Hippocampal formation (tissue), 2 donors: ENCODE results near the gene RNF208.
"Not testable (repeated sequence)": the region's sequence is repeated elsewhere in the genome, so short reads cannot be mapped to it uniquely, and the experiment has no call there.

Experiments
- DNase-seq, 2 donors: peaks; one replicate each; lab custom pipeline; 2025; lab: John Stamatoyannopoulos, UW

Gene RNF208

DNA sequence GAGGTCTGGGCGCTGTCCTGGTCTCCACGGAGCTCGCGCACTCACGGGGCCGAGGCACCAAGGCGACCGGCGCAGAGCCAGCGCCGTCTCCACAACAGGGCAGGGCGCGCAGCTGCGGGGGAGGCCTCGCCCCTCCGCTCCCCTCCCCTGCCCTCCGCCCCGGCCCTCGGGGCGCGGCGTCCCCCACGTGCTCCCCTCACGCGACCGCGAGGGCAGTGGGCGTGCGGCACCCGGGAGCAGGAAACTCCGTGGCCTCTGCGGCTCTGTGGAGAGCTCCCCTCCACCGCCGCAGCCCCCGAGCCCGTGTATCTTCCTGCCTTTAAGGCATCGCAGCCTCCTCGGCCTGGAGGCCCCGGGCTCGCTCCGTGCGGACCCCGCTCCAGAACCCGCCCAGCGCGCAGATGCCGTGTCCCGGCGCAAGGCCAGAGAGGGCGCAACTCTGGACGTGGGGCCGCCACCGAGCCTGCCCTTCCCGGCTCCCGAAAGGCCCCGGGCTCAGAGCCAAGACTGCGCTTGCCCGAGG lies 18.3 kb upstream of the RNF208 start:
- DNase-seq: peak; percentile 54 to 79

DNA sequence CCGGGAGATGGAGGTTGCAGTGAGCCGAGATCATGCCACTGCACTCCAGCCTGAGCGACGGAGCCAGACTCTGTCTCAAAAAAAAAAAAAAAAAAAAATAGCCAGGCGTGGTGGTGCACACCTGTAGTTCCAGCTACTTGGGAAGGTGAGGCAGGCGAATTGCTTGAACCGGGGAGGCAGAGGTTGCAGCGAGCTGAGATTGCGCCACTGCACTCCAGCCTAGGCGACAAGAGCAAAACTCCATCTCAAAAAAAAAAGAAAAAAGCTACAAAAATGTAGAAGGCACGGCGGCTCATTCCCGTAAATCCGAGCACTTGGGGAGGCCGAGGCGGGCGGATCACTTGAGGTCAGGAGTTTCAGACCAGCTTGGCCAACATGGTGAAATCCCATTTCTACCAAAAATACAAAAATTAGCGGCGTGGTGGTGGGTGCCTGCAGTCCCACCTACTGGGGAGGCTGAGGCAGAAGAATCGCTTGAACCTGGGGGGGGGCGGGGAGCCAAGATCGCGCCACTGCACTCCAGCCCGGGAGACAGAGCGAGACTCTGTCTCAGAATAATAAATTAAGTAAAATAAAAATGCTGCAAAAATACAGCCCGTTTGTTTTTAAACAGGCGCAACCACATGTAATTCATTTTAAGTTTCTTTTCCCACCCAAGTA lies 17.6 kb upstream of the RNF208 start:
- not testable (repeated sequence) for DNase-seq

DNA sequence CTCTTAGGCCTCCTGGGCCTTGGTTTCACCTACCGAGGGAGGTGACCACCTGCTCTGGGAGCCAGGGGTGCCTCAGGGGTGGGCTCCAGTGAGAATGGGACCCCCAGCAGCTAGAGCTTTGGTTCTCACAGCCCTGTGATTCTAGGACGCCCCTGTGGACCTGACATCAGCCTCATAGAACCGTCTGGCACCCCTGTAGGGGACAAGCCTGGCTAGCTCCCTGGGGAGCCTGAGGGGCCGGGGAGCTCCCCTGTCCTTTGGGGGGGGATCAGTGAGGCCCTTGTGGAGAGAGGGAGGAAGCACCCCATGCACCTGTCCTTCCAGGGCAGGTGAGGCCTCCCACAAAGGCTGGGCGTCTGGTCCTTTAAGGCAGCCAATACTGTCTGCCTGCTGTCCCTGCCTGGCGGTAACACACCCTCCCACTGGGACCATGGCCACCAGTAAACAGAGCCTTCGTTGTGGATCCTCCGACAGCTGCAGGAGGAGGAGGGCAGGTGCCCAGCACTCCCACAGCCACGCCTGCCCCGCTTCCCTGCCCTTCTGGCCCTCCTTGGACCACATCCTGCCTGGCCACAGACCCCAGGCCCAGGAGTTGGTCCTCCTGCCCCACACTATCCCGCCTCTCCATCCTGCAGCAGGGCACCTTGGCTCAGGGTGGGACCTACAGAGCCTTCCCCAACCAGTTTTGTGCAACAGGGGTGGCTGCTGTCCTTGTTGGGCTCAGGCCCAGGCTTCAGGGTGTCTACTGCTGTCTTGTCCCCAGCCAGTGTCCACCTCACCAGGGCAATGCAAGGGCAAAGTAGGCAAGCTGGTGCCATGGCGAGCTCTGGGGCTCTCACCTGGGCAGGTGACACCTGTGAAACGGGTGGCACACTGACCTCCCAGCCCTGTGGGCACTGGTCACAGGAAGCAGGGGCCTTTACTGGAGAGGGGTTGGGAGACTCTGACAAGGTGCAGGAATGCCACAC lies 16.0 kb upstream of the RNF208 start:
- DNase-seq: peak; percentile 50 to 70

DNA sequence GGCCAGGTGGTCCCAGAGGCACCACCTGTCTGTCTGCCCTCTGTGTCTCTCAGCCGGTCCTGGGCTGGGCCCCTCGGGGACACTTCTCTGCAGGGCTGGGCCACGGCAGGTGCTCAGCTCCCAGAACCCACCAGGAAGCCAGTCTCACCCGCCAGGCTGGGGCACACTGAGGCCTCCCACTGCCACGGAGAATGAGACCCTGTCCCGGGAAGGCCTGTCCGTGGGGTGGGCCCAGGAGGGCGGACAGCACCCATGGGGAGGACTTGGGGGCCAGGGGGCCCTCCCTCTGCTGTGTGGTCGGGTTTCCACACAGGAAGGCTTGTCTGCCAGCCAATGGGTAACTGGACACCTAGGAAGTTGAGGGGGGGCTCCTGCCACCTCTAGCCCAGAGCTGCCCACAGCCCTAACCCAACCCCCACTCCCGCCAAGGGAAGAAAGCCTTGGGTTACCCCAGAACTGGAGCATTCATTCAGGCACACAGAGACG lies 14.9 kb upstream of the RNF208 start:
- no peak for DNase-seq

DNA sequence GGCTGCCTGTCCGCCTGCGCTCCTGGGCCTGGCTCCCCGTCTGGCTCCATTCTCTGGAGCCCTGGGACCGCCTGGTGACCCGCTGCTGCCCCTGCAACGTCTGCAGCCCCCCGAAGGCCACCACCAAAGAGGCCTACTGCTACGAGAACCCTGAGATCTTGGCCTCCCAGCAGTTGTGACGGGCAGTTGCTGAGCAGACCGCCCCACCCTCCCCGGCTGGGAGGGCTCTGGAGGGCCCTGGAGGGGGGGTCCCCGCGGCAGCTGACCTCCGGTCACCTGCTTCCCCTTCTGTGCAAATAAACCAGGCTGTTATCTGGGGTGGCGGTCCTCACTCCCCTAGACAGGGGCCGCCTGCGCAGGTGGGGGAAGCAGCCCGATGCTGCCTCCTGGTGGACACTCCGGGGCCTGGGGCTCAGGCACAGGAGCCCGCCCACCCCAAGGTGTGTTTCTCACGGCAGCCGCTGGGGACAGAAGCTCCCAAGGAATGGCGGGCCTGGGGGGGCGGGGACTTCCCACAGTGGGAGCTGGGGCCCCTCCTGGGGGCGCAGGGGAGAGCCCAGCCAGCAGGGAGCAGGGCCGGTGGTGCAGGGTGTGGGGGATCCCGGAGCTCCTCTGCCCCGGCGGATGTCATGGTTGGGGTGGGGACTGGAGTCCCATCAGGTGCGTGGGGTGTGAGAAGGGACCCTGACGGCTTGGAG lies 14.3 kb upstream of the RNF208 start:
- DNase-seq: peak; percentile 46 to 71

DNA sequence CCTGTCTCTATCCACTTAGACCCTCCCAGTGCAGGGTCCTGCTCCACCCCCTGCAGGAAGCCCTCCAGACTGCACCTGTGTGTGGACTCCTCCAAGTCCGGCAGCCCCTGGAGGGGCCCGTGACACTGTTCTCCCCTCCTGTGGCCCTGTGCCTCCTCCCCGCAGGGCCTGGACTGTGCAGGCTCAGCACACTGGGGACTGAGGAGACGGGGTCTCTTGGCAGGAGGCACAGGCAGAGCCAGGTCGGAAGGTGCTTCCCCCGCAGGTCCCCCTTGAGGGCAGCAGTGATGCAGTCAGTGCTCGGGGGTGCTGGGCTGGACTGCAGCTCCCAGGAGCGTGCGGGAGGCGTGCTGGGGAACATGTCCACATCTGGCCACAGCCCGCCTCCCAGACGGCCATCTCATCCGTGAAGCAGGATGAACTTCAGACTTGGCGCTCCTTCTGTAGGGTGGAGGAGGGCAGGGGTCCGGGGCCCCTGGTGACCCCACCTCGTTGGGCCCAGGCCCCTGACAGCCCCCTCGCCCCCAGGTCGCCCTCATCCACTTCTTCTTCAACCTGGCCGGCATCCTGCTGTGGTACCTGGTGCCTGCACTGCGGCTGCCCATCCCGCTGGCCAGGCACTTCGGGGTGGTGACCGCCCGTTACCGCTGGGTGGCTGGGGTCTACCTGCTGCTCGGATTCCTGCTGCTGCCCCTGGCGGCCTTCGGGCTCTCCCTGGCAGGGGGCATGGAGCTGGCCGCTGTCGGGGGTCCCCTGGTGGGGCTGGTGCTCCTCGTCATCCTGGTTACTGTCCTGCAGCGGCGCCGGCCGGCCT lies 13.6 kb upstream of the RNF208 start:
- no peak for DNase-seq

DNA sequence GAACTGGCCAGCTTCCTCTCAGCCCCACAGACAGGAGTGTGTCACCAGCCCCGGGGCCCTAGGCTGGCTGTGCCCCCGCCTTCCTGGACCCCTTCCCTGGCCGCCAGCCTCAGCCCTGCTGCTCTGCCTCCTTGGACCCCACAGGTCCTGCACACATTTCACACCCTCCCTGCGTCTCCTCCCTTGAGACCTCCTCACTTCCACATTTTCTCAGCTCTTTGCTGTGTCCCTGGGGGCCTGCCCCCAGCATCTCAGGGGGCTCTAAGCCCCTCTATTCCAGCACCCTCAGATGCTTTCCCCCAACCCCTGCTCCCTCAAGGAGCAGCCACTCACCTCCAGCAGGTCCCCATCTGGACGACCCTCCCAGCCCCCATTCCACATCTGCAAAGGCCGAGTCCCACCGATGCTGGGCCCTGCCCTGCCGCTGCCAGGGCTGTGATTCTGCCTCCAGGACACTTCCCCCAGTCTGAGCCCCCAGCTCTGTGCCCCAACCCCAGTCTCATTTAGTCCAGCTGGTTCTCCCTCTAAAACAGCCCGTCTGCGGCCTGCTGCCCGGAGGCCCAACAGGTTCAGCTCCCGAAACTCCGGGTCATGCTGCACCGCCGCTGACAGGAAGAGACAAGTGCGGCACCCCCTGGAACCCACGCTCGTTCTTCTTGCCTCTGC lies 12.9 kb upstream of the RNF208 start:
- no peak for DNase-seq

DNA sequence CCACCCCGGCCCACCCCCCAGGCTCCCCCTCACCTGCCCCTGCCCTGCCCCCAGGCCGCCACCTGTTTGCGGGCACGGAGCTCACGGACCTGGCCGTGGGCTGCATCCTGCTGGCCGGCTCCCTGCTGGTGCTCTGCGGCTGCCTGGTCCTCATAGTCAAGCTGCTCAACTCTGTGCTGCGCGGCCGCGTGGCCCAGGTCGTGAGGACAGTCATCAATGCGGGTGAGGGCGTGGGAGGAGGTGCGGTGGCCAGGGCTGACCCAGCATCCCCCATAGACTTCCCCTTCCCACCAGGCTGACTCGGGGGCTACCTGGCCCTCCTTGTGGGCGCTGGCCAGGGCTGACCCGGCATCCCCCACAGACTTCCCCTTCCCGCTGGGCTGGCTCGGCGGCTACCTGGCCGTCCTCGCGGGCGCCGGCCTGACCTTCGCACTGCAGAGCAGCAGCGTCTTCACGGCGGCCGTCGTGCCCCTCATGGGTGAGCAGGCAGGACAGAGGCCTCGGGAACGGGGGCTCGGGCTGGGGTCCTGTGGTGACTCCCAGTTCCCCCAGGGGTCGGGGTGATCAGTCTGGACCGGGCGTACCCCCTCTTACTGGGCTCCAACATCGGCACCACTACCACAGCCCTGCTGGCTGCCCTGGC lies 12.1 kb upstream of the RNF208 start:
- no peak for DNase-seq

DNA sequence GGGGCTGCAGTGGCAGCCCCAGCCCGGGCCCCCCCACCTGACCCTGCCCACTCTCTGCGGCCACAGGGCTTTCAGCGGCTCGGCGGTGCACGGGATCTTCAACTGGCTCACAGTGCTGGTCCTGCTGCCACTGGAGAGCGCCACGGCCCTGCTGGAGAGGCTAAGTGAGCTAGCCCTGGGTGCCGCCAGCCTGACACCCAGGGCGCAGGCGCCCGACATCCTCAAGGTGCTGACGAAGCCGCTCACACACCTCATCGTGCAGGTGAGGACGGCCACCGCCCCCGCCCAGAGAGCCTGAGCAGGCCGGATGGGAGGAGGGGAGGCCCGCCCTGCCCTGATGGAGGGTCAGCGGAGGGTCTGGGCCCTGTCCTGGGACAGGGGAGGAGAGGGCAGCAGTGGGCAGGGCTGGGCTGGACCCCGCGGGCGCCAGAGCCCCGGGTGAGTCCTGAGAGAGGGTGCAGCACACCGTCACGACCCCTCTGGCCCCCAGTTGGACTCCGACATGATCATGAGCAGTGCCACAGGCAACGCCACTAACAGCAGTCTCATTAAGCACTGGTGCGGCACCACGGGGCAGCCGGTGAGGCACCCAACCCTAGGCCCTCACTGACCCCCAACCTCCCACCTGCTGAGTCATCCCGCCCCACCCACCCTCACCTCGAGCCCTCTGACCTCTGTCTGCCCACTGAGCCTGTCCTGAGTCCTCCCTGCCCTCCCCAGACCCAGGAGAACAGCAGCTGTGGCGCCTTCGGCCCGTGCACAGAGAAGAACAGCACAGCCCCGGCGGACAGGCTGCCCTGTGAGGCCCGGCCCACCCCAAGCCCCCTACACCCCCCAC lies 11.3 kb upstream of the RNF208 start:
- DNase-seq: no peak

DNA sequence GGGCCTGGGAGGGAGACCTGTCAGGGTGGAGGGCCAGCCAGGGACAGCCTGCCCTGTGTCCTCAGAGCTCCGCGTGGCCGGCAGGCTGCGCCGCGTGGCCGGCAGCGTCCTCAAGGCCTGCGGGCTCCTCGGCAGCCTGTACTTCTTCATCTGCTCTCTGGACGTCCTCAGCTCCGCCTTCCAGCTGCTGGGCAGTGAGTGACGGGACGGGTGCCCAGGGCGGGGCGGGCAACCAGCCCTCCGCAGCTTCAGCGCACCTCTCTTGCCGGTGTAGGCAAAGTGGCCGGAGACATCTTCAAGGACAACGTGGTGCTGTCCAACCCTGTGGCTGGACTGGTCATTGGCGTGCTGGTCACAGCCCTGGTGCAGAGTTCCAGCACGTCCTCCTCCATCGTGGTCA lies 10.5 kb upstream of the RNF208 start:
- DNase-seq: no peak

DNA sequence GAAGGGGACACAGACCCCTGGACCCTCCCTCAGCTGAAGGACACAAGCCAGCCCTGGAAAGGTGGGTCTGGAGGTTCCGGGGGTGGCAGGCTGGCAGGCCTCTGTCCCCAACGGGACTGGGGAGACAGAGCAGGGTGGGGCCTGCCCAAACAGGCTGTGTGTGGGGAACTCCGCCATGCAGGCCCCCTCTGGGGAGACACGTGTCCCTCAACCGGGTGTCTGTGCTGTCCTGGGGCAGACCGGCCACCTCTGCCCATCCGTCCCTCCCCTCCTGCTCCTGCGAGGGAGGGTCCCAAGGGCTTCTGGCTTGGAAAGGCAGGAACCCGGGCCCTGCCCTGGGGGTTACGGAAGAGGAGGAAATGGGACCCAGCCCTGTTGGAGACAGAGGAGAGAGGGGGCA lies 10.1 kb upstream of the RNF208 start:
- DNase-seq: no peak

DNA sequence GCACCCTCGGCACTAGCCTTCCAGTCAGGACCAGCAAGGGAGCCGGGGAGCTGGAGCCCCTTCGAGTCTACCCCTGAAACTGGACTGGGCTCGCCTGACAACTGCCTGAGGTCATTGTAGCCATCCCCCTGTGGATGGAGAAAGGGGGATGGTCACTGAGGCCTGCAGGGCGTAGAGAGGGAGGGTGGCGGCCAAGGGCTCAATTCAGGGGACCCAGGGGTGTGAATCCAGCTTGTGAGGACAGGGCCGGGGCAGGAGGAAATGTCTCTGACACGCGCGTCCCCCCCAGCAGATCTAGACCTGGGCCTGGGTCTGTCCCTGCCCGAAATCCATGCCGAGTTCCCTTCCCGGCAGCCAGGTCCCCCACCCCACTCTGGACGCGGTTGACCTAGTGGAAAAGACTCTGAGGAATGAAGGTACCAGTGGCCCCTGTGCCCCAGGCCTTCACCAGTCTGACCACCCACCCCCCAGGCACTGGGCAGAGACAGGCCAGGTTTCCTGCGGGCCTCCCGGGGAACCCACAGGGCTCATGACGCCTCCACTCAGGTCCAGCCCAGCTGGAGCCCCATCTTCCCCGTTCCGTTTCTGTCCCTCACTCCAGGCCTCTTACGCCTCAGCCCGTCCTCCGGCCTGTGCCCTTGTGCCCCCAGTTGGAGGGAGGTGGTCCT lies 9.5 kb upstream of the RNF208 start:
- no peak for DNase-seq

DNA sequence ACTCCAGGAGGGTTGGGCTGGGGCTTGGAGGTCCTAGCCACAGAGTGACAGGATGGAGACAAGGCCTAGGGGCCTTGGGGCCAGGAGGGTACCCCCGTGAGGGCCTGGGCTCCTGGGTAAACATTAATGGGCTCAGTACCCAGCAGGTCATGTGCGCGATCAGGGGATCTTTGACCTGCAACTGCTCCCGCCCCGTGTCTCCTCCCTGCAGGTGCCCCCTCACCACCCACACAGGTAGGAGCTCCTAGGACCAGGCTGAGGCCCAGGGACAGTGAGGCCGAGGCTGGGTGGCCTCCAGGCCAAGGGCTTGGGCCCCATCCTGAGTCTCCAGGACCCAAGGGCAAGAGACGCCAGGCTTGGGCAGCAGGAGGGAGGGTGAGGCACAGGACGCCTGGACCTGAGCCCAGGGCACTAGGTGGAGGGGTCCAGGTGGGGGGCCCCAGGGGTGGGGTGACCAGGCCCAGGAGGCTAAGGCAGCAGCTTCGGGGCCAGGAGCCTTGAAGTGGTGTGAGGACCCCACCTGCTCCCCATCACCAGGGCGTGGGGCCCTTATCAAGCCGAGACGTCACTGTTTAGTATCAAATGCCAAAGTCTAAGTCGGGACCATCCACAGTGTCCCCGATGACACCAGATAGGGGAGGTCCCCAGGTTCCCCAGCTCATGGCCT lies 8.8 kb upstream of the RNF208 start, which contains the start of gene SLC34A3:
SLC34A3 (plus strand) TSS at position 197 of the 667 bp plus-strand sequence. CDS start 802 bp downstream, outside the sequence.
- no peak for DNase-seq

DNA sequence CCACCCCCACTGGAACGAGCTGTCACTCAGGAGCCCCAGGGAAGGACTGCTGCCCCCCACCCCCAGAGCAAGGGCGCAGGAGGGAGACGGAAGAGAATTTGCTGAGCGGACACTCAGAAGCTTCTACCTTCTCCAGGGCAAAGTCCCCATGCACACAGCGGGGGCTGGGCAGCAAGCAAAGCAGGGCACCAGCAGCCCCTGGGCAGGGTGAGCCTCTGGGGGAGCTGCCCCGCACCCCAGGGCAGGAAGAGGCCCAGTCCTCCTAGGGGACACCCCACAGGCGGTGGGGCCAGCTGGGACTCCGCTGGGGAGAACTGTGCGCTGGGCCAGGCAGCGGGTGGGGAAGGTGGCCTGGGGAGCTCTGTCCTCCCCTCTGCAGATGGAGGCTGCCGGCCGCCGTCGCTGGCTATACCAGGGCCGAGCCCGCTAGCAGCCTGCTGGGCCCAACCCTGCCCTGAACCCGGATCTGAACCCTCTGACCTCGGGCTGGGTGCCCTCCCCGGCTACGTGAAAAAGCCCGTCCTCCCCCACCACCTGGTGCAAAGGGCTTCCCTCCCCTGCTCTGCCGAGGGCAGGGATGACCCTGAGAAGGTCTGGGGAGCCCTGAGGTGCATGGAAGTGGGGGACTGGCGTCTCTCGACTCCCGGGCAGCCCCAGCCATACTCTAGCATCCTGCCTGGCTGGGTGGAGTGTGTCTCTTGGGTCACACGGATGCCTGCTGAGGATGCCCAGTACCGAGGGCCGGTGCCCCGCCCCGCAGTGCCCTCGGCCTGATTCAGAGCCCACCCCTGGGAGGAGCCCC lies 8.1 kb upstream of the RNF208 start:
- DNase-seq: no peak

DNA sequence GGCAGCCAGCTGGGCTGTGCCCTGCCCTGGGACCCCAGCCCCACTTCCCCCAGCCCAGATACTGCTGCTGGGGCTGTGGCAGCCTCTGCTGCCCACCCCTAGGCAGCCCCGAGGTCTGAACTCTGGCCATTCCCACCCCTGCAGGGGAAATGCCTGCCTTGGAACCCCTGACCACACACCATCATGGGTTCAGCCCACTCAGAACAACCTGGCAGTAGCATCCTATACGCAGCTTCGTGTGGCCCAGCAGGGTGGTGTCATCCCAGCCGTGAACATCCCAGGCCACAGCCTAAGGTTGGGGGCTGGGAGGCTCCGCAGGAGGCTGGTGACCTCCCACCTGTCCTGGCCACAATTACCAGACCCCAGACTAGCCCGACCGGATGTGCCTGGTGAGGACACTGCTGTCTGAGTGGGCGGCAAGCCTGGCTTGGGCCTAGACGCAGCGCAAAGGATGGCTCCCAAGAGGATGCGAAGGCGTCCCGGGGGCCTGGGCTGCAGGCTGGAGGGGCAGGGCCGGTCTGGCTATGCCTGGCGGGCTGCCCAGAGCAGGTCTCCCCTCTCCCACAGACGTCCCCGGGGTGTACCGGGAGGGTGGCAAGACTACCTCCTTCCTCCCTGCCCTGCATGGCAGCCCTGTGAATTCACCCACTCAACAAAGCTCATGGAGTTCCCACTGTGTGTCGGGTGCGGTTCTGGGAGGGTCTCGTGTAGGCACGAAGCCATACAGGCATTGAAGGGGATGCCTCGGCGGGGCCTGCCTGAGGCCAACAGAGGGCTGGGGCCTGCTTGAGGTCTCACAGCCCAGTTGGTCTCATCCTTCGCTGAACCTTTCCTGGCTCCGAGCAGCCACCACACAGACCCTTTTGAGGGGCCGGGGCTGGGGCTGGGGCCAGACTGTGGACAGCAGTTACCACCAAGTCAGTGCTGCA lies 7.2 kb upstream of the RNF208 start:
- DNase-seq: no peak

DNA sequence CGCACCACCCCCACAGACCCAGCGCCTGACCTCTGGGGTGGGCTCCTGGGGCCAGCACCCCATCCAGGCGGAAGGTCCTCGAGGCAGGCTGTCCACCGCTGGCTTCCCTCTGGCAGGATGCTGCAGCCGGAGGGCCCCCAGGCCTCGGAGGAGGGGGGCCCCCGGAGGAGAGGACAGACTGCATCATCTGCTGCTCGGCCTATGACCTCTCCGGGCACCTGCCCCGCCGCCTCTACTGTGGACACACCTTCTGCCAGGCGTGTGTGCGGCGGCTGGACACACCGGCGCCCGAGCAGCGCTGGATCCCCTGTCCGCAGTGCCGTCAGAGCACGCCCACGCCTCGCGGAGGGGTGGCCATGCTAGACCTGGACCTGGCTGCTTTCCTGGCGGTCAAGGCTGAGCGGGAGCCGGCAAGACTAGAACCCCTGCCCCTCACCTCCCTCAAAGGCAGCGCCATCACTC lies 6.5 kb upstream of the RNF208 start:
- DNase-seq: no peak
